HepG2 (cell line): ENCODE results near the gene SLC25A38. TPM values are rescaled to one million over a fixed set of nuclear protein-coding genes. Genes with fewer than 3 reads are reported as not detected.

ENCODE experiments used
- FOXO1 ChIP-seq: sonication (generic); formaldehyde crosslinking; IDR thresholded peaks from 2 replicates; pipeline ENCODE4 v1.4.0; 2020; ENCODE audit warnings: missing genetic modification reagents
- MBD4 ChIP-seq: IDR thresholded peaks from 2 replicates; pipeline ENCODE4 v1.6.1; 2012; ENCODE audit warnings: low read length, inconsistent platforms, borderline replicate concordance
- PAF1 ChIP-seq: IDR thresholded peaks from 2 replicates; pipeline ENCODE4 v1.6.1; 2016; ENCODE audit warnings: missing genetic modification reagents, missing compliant biosample characterization
- RFX1 ChIP-seq: fragments of 450-650 bp; IDR thresholded peaks from 2 replicates; pipeline ENCODE4 v1.6.1; 2017
- YEATS2 ChIP-seq: sonication (generic); formaldehyde crosslinking; IDR thresholded peaks from 2 replicates; pipeline ENCODE4 v1.4.0; 2020; ENCODE audit warnings: missing genetic modification reagents, borderline replicate concordance
- ZNF274 ChIP-seq: sonication (generic); formaldehyde crosslinking; IDR thresholded peaks from 2 replicates; pipeline ENCODE4 v1.5.1; 2020; ENCODE audit warnings: mild to moderate bottlenecking, missing genetic modification reagents
- ZNF75D ChIP-seq: sonication (generic); formaldehyde crosslinking; IDR thresholded peaks from 2 replicates; pipeline ENCODE4 v1.8.1; 2023; ENCODE audit warnings: missing genetic modification reagents, mild to moderate bottlenecking, borderline replicate concordance
- ZNF766 ChIP-seq: sonication (generic); formaldehyde crosslinking; IDR thresholded peaks from 2 replicates; pipeline ENCODE4 v1.5.0; 2020; ENCODE audit warnings: missing genetic modification reagents, borderline replicate concordance
- ZNF772 ChIP-seq: sonication (generic); formaldehyde crosslinking; IDR thresholded peaks from 2 replicates; pipeline ENCODE4 v1.5.0; 2020; ENCODE audit warnings: mild to moderate bottlenecking, missing genetic modification reagents
- polyA plus RNA-seq, 8 experiments: library from polyadenylated mRNA; depleted of rRNA in 3 of 8; stranded (reverse) in 7 of 8; unstranded in 1 of 8; fragments of >200 nt; fragmentation: Illumina TruSeq in 4 of 8; extraction: Trizol in 4 of 8; gene quantifications; 2 replicates each; pipeline versions ENCODE4 v1.2.1 to v1.2.3, GENCODE V29; 2011 to 2016; ENCODE audit warnings: low read depth in 4 of 8, missing spikeins in 1 of 8, mixed read lengths in 1 of 8; ENCODE audit not compliant: insufficient read depth in 1 of 8
- total RNA-seq, 5 experiments: library from RNA; depleted of rRNA; stranded (reverse); fragments of >200 nt; fragmentation: Illumina TruSeq; extraction: Trizol; gene quantifications; 2 replicates each; pipeline ENCODE4 v1.2.3, GENCODE V29; 2016; ENCODE audit warnings: low read depth in 1 of 5
- TF ChIP-seq, protein P1 (sequence below): fragments of 450-650 bp; IDR thresholded peaks from 2 replicates; pipeline ENCODE4 v1.6.1; 2017
- TF ChIP-seq, protein P2 (sequence below): sonication (generic); formaldehyde crosslinking; IDR thresholded peaks from 2 replicates; pipeline ENCODE4 v1.4.0; 2020; ENCODE audit warnings: mild to moderate bottlenecking, missing genetic modification reagents
- TF ChIP-seq, protein P3 (sequence below): sonication (generic); formaldehyde crosslinking; IDR thresholded peaks from 2 replicates; pipeline ENCODE4 v1.8.1; 2022; ENCODE audit warnings: low read depth, mild to moderate bottlenecking, missing genetic modification reagents
- TF ChIP-seq, protein P4 (sequence below): sonication (generic); formaldehyde crosslinking; IDR thresholded peaks from 2 replicates; pipeline ENCODE4 v1.9.0; 2021; ENCODE audit warnings: mild to moderate bottlenecking, missing genetic modification reagents

The SLC25A38 gene
- total and polyA plus RNA-seq, 2 of the 13 experiments (the other 11 are each of a cell fraction or from before 2014, with no cell fraction given) = 32.5 to 35.4 TPM

DNA sequence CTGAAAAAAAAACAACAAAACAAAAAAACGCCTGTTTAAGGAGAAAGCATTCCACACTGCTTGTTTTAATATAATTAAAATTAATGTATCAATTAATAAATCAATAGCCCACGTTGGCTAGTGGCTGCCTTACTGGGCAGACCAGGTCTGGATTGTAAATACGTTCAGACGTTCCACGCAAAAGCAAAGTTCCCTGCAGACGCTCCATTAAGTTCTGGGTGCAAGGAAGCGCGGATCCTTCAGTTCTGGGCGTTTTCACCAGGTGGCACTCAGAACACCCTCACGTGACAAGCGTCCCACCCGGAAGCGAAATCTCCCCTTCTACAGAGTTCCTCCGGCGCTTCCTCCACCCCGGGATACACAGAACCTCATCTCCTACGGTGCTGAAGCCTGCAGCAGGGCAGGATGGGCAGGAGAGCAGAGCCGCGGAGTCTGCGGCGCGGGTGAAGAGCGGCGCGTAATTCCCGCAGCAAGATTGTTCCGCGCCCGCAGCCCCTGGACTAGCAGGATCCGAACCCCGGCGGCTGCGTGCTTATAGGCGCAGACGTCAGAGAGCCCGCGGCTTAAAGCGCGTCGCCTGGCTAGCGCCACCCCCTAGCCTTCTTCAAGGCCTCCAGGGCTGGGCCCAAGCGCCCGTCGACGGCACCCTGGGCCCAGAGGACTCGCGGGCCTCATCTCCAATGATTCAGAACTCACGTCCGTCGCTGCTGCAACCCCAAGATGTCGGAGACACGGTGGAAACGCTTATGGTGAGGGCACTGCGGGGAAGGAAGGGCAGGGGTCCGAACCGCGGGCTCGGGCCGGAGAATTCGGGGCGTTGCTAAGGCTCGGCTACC, at the start of gene SLC25A38 (continued):
- no peak; the same call in 1 of the 2 replicates for TF ChIP-seq FOXO1 (CRISPR knock-in tag)
- peak; percentile 61 for TF ChIP-seq YEATS2 (CRISPR knock-in tag)
- TF ChIP-seq MBD4 = no peak
- TF ChIP-seq RFX1 = no peak
- no peak for TF ChIP-seq ZNF766 (CRISPR knock-in tag)
- TF ChIP-seq, protein P1, sequence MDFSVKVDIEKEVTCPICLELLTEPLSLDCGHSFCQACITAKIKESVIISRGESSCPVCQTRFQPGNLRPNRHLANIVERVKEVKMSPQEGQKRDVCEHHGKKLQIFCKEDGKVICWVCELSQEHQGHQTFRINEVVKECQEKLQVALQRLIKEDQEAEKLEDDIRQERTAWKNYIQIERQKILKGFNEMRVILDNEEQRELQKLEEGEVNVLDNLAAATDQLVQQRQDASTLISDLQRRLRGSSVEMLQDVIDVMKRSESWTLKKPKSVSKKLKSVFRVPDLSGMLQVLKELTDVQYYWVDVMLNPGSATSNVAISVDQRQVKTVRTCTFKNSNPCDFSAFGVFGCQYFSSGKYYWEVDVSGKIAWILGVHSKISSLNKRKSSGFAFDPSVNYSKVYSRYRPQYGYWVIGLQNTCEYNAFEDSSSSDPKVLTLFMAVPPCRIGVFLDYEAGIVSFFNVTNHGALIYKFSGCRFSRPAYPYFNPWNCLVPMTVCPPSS = no peak
- peak; percentile 95; the same call in 1 of the 2 replicates for TF ChIP-seq ZNF75D (CRISPR knock-in tag)
- no peak for TF ChIP-seq PAF1
- TF ChIP-seq, protein P2, sequence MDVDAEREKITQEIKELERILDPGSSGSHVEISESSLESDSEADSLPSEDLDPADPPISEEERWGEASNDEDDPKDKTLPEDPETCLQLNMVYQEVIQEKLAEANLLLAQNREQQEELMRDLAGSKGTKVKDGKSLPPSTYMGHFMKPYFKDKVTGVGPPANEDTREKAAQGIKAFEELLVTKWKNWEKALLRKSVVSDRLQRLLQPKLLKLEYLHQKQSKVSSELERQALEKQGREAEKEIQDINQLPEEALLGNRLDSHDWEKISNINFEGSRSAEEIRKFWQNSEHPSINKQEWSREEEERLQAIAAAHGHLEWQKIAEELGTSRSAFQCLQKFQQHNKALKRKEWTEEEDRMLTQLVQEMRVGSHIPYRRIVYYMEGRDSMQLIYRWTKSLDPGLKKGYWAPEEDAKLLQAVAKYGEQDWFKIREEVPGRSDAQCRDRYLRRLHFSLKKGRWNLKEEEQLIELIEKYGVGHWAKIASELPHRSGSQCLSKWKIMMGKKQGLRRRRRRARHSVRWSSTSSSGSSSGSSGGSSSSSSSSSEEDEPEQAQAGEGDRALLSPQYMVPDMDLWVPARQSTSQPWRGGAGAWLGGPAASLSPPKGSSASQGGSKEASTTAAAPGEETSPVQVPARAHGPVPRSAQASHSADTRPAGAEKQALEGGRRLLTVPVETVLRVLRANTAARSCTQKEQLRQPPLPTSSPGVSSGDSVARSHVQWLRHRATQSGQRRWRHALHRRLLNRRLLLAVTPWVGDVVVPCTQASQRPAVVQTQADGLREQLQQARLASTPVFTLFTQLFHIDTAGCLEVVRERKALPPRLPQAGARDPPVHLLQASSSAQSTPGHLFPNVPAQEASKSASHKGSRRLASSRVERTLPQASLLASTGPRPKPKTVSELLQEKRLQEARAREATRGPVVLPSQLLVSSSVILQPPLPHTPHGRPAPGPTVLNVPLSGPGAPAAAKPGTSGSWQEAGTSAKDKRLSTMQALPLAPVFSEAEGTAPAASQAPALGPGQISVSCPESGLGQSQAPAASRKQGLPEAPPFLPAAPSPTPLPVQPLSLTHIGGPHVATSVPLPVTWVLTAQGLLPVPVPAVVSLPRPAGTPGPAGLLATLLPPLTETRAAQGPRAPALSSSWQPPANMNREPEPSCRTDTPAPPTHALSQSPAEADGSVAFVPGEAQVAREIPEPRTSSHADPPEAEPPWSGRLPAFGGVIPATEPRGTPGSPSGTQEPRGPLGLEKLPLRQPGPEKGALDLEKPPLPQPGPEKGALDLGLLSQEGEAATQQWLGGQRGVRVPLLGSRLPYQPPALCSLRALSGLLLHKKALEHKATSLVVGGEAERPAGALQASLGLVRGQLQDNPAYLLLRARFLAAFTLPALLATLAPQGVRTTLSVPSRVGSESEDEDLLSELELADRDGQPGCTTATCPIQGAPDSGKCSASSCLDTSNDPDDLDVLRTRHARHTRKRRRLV (CRISPR knock-in tag) = no peak
- TF ChIP-seq, protein P3, sequence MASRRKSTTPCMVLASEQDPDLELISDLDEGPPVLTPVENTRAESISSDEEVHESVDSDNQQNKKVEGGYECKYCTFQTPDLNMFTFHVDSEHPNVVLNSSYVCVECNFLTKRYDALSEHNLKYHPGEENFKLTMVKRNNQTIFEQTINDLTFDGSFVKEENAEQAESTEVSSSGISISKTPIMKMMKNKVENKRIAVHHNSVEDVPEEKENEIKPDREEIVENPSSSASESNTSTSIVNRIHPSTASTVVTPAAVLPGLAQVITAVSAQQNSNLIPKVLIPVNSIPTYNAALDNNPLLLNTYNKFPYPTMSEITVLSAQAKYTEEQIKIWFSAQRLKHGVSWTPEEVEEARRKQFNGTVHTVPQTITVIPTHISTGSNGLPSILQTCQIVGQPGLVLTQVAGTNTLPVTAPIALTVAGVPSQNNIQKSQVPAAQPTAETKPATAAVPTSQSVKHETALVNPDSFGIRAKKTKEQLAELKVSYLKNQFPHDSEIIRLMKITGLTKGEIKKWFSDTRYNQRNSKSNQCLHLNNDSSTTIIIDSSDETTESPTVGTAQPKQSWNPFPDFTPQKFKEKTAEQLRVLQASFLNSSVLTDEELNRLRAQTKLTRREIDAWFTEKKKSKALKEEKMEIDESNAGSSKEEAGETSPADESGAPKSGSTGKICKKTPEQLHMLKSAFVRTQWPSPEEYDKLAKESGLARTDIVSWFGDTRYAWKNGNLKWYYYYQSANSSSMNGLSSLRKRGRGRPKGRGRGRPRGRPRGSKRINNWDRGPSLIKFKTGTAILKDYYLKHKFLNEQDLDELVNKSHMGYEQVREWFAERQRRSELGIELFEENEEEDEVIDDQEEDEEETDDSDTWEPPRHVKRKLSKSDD (CRISPR knock-in tag) = peak; percentile 59; the same call in 1 of the 2 replicates
- TF ChIP-seq ZNF274 (CRISPR knock-in tag) = peak; percentile 76; the same call in 1 of the 2 replicates
- peak; percentile 80 for TF ChIP-seq ZNF772 (CRISPR knock-in tag)
- TF ChIP-seq, protein P4, sequence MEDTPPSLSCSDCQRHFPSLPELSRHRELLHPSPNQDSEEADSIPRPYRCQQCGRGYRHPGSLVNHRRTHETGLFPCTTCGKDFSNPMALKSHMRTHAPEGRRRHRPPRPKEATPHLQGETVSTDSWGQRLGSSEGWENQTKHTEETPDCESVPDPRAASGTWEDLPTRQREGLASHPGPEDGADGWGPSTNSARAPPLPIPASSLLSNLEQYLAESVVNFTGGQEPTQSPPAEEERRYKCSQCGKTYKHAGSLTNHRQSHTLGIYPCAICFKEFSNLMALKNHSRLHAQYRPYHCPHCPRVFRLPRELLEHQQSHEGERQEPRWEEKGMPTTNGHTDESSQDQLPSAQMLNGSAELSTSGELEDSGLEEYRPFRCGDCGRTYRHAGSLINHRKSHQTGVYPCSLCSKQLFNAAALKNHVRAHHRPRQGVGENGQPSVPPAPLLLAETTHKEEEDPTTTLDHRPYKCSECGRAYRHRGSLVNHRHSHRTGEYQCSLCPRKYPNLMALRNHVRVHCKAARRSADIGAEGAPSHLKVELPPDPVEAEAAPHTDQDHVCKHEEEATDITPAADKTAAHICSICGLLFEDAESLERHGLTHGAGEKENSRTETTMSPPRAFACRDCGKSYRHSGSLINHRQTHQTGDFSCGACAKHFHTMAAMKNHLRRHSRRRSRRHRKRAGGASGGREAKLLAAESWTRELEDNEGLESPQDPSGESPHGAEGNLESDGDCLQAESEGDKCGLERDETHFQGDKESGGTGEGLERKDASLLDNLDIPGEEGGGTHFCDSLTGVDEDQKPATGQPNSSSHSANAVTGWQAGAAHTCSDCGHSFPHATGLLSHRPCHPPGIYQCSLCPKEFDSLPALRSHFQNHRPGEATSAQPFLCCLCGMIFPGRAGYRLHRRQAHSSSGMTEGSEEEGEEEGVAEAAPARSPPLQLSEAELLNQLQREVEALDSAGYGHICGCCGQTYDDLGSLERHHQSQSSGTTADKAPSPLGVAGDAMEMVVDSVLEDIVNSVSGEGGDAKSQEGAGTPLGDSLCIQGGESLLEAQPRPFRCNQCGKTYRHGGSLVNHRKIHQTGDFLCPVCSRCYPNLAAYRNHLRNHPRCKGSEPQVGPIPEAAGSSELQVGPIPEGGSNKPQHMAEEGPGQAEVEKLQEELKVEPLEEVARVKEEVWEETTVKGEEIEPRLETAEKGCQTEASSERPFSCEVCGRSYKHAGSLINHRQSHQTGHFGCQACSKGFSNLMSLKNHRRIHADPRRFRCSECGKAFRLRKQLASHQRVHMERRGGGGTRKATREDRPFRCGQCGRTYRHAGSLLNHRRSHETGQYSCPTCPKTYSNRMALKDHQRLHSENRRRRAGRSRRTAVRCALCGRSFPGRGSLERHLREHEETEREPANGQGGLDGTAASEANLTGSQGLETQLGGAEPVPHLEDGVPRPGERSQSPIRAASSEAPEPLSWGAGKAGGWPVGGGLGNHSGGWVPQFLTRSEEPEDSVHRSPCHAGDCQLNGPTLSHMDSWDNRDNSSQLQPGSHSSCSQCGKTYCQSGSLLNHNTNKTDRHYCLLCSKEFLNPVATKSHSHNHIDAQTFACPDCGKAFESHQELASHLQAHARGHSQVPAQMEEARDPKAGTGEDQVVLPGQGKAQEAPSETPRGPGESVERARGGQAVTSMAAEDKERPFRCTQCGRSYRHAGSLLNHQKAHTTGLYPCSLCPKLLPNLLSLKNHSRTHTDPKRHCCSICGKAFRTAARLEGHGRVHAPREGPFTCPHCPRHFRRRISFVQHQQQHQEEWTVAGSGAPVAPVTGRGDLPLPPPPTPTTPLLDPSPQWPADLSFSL (CRISPR knock-in tag) = no peak
